ENCODE data around the gene CHD3.

DNA sequence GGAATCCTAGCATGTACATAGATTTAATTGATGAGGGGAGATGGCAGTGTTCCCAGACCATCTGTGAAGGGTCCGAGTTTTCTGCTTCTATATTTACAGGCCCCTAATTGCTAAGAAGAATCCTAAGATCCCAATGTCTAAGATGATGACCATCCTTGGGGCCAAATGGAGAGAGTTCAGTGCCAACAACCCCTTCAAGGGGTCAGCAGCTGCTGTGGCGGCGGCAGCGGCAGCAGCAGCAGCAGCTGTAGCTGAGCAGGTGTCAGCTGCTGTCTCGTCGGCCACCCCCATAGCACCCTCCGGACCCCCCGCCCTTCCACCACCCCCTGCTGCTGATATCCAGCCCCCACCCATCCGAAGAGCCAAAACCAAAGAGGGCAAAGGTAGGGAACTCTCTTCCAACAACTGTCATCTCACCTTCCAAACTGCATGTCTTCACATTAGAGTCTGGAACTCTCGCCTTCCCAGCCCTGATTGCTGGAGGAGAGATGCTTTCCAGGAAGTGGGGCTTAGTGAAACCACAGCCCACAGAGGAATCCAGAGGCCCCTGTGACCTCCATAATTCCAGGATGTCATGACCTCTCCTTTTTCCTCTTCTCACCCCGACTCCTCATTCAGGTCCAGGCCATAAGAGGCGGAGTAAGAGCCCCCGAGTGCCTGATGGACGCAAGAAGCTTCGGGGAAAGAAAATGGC, 4.7 kb downstream of the CHD3 start:
- TF ChIP-seq, protein P1, sequence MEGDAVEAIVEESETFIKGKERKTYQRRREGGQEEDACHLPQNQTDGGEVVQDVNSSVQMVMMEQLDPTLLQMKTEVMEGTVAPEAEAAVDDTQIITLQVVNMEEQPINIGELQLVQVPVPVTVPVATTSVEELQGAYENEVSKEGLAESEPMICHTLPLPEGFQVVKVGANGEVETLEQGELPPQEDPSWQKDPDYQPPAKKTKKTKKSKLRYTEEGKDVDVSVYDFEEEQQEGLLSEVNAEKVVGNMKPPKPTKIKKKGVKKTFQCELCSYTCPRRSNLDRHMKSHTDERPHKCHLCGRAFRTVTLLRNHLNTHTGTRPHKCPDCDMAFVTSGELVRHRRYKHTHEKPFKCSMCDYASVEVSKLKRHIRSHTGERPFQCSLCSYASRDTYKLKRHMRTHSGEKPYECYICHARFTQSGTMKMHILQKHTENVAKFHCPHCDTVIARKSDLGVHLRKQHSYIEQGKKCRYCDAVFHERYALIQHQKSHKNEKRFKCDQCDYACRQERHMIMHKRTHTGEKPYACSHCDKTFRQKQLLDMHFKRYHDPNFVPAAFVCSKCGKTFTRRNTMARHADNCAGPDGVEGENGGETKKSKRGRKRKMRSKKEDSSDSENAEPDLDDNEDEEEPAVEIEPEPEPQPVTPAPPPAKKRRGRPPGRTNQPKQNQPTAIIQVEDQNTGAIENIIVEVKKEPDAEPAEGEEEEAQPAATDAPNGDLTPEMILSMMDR (IDR thresholded peaks at IDR 0.05; ENCODE audit: borderline replicate concordance, extremely low read depth, low read length, poor library complexity, severe bottlenecking) = no peak
- no peak for TF ChIP-seq EZH2 (IDR thresholded peaks at IDR 0.05; ENCODE audit: borderline replicate concordance, low read depth, low read length, severe bottlenecking)

All from DND-41 (cell line).